GM18508 (cell line): ENCODE results near the gene RNU6-9.

ENCODE experiments used
- ATAC-seq: cut with Tn5 transposase; IDR thresholded peaks from one replicate; pipeline ENCODE4 v1.9.1; 2021; ENCODE audit warnings: moderate number of reproducible peaks; ENCODE audit not compliant: insufficient read depth, unreplicated experiment

Gene RNU6-9

GRCh38 chr19:896434-896833 lies 3.1 kb downstream of the RNU6-9 start:
- no peak for ATAC-seq

DNA sequence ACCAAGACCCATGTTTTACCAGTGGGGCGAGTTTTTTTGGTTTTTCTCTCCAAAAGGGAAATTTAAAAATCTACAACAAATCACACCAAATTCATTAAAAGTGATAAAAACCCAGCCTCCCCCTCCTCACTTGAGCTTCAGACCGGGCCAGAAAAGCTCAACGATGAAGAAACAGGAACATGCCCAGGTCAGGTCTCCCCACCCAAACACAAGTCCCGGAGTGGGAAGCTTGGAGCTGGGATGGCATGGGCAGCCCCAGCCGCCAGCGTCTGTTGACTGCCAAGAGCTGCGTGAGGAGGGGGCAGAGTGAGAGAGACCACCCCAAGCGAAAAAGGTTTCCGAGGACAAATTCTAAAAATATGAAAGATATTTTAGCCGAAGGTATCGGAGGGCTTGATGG lies 3.7 kb downstream of the RNU6-9 start:
- ATAC-seq: no peak

GRCh38 chr19:897442-898039 lies 4.3 kb downstream of the RNU6-9 start:
- no peak for ATAC-seq

DNA sequence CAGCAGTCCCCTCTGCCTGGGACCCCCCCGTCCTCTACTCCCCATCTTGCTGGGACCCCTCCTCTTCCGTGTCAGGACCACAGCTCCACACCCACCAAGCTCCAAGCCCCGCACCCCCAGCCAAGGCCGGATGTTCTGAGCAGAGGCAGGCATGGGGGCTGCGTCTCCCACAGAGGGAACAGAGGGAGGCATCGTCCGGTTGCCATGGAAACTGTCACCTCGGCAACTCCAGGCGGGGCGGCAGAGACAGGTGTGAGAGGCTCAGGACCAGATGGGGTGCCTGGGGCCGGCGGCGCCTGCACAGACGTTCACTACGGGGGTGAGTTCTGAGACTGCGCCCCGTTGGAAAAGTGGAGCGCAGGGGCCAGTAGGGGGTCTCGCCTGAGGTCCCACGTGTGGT lies 5.4 kb downstream of the RNU6-9 start:
- no peak for ATAC-seq

DNA sequence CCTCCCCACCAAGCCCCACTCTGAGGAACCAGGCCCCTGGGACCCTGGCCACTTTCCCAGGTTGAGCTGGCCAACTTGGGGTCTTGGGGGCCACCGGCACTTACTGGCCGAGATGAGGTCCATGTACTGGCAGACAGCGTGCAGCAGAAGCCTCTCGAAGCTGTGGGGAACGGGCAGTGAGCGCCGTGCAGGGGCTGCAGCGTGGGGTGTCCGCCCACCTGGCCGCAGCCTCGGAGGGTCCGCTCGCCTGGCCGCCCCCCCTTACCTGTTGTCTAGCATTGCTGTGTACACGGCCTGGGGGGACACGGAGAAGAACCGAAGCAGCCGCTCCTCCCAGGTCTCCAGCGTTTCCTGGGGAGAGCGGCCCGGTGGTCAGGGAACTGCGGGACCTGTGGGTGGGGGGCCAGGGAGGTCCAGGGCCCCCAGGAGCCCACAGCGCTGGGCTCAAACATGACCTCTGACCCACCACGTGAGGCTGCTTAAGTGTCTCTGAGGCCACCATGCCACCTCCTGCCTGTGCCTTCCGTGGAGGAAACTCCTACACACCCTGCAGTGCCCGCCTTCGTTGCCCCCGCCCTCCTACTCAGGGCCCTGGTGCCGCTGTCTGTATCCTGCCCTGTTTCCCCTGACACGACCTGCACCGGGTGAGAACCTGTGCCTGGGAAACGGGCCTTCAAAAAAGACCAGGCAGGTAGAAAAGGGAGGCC lies 6.2 kb downstream of the RNU6-9 start:
- ATAC-seq: no peak

DNA sequence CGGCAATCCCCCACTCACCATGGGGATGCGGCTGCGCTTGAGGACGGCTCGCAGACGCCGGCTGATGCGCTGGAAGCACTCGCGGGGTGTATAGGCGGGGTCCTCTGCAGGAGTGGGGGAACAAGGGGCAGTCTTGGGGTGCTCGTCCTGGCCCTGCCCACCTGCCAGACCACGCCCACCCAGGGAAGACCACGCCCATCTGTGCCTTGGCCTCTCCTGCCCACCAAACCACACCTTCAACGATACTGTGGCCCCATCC lies 6.7 kb downstream of the RNU6-9 start:
- no peak for ATAC-seq

DNA sequence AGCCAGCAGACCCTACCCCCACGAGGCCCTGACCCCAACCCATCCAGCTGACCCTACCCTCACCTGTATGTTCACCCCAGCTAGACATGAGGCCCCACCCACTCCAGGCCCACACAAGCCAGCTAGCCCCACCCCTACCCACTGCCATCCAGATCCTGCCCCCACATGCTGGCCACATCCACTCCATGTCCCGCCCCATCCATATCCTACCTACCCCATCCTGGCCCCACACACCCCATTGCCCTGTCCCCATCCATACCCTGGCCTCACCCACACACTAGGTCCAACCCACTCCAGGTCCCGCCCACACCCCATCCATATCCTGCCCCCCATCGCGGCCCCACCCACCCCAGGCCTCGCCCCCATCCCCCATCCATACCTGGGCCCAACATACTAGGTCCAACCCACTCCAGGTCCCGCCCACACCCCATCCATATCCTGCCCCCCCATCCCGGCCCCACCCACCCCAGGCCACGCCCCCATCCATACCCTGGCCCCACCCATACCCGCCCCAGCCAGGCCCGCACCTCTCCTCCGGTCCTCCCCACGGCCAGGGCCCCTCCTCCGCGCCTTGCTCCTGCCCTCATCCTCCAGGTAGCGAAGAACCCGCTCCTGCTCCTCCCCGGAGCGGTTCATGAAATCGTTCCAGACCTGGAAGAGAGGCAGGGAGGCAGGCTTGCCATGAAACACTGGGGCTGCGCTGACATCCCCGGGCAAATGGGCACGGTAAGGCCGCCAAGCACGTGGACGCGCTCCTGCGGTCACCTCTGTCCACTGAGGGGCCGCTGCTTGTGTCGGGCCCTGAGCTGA lies 7.2 kb downstream of the RNU6-9 start:
- ATAC-seq: no peak

GRCh38 chr19:901216-902092 lies 8.2 kb downstream of the RNU6-9 start:
- ATAC-seq: no peak

DNA sequence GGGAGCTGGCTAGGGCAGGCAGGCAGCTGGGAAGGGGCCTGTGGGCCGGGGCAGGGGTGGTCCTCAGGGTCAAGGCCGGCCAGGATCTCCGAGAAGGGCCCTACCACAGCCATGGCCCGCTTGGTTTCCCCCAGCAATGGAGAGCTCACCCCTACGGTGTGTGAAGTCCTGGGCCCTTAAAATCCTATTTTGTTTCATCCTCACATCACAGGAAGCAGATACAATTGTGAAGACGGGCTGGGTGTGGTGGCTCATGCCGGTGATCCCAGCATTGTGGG lies 8.7 kb downstream of the RNU6-9 start:
- no peak for ATAC-seq

GRCh38 chr19:902446-903226 lies 9.4 kb downstream of the RNU6-9 start:
- ATAC-seq: no peak

- no peak for ATAC-seq
These were observed 10.0 kb downstream of the RNU6-9 start for GRCh38 chr19:903266-903797.

DNA sequence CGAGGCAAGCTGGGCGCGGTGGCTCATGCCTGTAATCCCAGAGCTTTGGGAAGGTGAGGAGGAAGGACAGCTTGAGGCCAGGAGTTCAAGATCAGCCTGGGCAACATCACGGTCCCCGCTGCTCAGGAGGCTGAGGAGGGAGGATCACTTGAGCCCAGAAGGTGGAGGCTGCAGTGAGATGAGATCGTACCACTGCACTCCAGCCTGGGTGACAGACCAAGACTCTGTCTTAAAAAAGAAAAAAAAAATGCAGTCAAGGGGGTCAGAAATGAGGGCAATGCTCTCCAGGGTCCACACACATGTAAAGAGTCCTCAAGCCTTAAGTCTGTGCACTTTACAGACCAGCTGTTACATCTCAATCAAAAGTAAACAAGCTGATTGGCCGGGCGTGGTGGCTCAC lies 11.3 kb downstream of the RNU6-9 start:
- no peak for ATAC-seq

DNA sequence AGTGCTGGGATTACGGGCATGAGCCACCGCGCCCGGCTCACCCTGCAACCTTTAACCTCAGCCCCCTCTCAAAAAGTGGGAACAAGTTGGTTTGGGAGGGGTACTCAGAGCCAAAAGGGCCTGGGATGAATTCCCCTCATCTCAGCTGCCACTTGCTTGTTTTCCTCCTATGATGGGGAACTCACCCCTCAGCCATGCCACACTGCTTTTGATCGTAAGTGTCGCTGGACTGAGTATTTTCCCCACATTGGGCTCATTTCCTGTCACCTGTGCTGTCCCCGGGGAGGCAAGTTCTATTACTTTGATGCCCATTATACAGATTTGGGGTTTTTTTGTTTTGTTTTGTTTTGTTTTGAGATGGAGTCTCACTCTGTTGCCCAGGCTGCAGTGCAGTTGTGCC lies 13.2 kb downstream of the RNU6-9 start:
- no peak for ATAC-seq

DNA sequence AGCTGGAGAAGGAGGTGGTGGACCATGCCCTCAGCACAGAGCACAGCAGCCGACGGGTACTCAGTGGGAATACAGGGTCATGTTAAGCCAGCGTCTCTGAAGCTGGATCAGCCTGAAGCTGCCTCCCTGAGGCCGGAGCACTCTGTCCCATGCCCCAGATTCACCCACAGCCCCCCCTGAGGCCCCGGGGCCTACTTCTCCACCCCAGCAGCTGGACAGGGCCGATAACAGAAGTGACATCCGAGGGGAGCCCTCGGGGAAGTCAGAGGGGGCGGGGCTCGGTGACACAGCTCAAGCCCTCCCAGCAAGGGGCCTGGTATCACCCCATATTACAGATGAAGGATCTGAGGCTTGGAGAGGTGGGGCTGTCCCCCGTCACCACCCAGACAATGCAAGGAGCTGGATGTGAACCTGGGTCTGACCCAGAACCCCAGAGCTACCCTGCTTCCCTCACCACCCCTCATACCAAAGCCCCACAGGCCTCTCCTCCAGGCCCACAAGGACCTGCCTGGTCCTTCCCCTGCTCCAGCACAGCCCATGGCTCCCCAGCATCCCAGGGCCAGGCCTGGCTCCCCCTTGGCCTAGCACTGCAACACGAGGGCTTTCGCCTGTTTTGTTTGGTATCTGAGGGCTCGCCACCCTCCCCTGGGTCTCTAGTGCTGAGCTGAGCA lies 14.0 kb downstream of the RNU6-9 start:
- no peak for ATAC-seq

DNA sequence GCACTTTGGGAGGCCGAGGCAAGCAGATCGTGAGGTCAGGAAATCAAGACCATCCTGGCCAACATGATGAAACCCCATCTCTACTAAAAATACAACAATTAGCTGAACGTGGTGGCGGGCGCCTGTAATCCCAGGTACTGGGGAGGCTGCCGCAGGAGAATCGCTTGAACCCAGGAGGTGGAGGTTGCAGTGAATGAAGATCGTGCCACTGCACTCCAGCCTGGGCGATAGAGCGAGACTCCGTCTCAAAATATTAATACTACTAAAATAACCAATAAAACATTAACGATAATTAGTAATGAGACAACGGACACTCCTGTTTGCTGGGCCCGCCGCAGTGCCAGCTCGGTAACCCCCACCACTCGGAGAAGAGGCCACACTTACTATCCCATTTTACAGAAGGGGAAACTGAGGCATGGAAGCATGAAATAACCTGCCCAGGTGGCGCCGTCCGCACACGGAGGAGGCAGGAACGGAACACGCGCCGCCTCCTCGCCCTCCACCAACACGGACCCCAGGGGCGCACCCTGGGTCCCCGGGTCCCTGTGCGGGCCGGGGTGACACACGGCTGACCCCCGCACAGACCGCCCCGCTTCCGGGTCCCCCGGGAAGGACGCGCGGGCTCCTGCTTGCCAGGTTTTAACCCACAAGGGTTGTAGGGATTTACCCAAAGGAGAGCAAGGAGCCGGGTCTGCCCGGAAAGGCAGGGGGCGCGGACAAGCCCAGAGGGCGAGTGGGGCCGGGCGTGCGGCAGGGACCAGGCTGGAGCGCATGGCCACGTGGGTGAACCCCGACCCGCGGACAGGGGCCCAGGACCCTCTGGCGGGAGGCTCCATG lies 18.1 kb downstream of the RNU6-9 start:
- ATAC-seq: no peak

GRCh38 chr19:912181-913079 lies 19.1 kb downstream of the RNU6-9 start:
- no peak for ATAC-seq

DNA sequence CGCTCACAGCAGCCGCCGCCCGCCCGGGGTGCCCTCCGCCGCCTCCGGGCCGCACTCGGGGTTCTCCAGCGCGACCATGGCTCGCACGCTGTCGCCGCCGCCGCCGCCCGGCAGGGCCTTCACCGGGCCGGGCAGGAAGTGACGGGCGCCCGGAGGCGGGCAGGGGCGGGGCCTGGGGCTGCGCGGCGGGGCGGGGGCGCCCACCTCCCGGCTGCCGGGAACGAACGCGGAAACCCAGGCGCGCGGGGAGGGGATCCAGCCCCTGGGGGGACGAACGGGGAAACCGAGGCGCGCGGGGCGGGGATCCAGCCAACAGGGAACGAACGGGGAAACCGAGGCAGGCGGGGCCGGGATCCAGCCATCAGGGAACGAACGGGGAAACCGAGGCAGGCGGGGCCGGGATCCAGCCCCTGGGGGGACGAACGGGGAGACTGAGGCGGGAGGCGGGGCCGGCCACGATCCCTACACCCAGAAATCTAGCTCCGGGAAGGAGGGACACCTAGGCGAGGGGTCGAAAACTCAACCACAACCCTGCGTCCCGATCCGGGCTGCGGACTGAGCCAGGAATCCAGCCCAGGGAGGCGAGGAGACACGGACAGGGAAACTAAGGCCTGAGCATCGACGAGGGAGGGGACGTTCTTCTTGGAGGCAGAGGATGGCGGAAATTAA lies 19.9 kb downstream of the RNU6-9 start, which contains the start of gene R3HDM4:
TSS of gene R3HDM4 (minus strand) at position 140 of the 669 bp plus-strand sequence. CDS start at position 78, 62 bp downstream.
- ATAC-seq: no peak
